MCF 10A (cell line): ENCODE results near the gene FOXN4. TPM values are rescaled to one million over a fixed set of nuclear protein-coding genes. Genes with fewer than 3 reads are reported as not detected.

ENCODE experiments used
- BruUV-seq: library from RNA; stranded (reverse); fragments of 400-500 nt; replicated peaks from 2 replicates; lab custom pipeline; 2021; lab: Mats Ljungman, UMichigan
- CTCF ChIA-PET: fragments of 300-600 bp; sonication (Branson Sonifier 250); formaldehyde crosslinking; extraction: SDS; loops from one replicate; lab custom pipeline; 2021; ENCODE audit warnings: antibody characterized with exemption, inconsistent platforms; lab: Yijun Ruan, JAX
- POLR2A ChIA-PET: fragments of 300-600, 350-650 bp; sonication (Branson Sonifier 250); formaldehyde crosslinking; extraction: SDS; loops from one replicate; lab custom pipeline; 2020; ENCODE audit warnings: antibody characterized with exemption, inconsistent platforms; lab: Yijun Ruan, JAX
- DNase-seq: peaks from one replicate; pipeline ENCODE4 v3.0.0-alpha.2; 2018; ENCODE audit not compliant: unreplicated experiment
- H3K27ac Mint-ChIP-seq: one replicate; pipeline ENCODE4 v1.8.0; 2022; ENCODE audit warnings: mild to moderate bottlenecking, low read depth, mixed read lengths; ENCODE audit not compliant: unreplicated experiment
- H3K27me3 Mint-ChIP-seq: one replicate; pipeline ENCODE4 v1.8.0; 2022; ENCODE audit warnings: mixed read lengths; ENCODE audit not compliant: insufficient read depth, unreplicated experiment
- H3K36me3 Mint-ChIP-seq: one replicate; pipeline ENCODE4 v1.8.0; 2022; ENCODE audit warnings: mild to moderate bottlenecking, moderate library complexity, mixed read lengths; ENCODE audit not compliant: insufficient read depth, unreplicated experiment
- H3K4me1 Mint-ChIP-seq: one replicate; pipeline ENCODE4 v1.8.0; 2022; ENCODE audit warnings: mixed read lengths; ENCODE audit not compliant: insufficient read depth, unreplicated experiment
- H3K4me3 Mint-ChIP-seq: one replicate; pipeline ENCODE4 v1.8.0; 2022; ENCODE audit warnings: mild to moderate bottlenecking, moderate library complexity, mixed read lengths; ENCODE audit not compliant: unreplicated experiment
- H3K9me3 Mint-ChIP-seq: one replicate; pipeline ENCODE4 v1.8.0; 2022; ENCODE audit warnings: mixed read lengths; ENCODE audit not compliant: unreplicated experiment
- CTCF ChIP-seq: fragments of 200-600 bp; IDR thresholded peaks from one replicate; pipeline ENCODE4 v1.8.0; 2022; ENCODE audit warnings: antibody characterized with exemption, mild to moderate bottlenecking; ENCODE audit not compliant: unreplicated experiment
- intact Hi-C: fragments of 100-400 bp; cut with micrococcal nuclease; formaldehyde crosslinking; loops from 2 replicates; pipeline ENCODE4 v1.14.1; 2022
- total RNA-seq: library from RNA; stranded (reverse); gene quantifications from 2 replicates; pipeline ENCODE4 v1.2.3, GENCODE V29; 2022

The FOXN4 gene
- total RNA-seq, 1 experiment from 2014 or later: not detected

- ChIA-PET POLR2A (no interaction called here), CTCF (no interaction called here)
- no TSS peak for BruUV-seq
- Mint-ChIP-seq H3K36me3 (peaks cover 6% of the 10 kb centered on the region), H3K4me3 (peak overlapping the region; percentile 67), H3K9me3 (no peaks in the 10 kb centered on the region), H3K27me3 (peaks cover 62% of the 10 kb centered on the region), H3K27ac (no peak overlapping the region), H3K4me1 (no peaks in the 10 kb centered on the region)
- intact Hi-C loops: no loop called here
- DNase-seq: no peak
- no peak for TF ChIP-seq CTCF
These were observed 1.4 kb upstream of the FOXN4 start for GRCh38 chr12:109310247-109311125.

GRCh38 chr12:109309381-109310246 lies 530 bp upstream of the FOXN4 start:
- no peaks in the 10 kb centered on the region for H3K4me1 Mint-ChIP-seq
- H3K4me3 Mint-ChIP-seq: peak overlapping the region; percentile 73
- no peak overlapping the region for H3K27ac Mint-ChIP-seq
- POLR2A ChIA-PET: no interaction called here
- H3K27me3 Mint-ChIP-seq: peaks cover 57% of the 10 kb centered on the region
- CTCF ChIA-PET: no interaction called here
- intact Hi-C loops: no loop called here
- TF ChIP-seq CTCF: no peak
- H3K9me3 Mint-ChIP-seq: no peaks in the 10 kb centered on the region
- DNase-seq: peak; percentile 18
- BruUV-seq: no TSS peak
- peaks cover 6% of the 10 kb centered on the region for H3K36me3 Mint-ChIP-seq

- intact Hi-C loops: no loop called here
- Mint-ChIP-seq H3K9me3 (no peaks in the 10 kb centered on the region), H3K36me3 (peaks cover 6% of the 10 kb centered on the region), H3K4me1 (peaks cover under 1% of the 10 kb centered on the region), H3K27me3 (peaks cover 61% of the 10 kb centered on the region), H3K27ac (no peak overlapping the region), H3K4me3 (no peak overlapping the region)
- POLR2A ChIA-PET: no interaction called here
- DNase-seq: no peak
- BruUV-seq: no TSS peak
- no peak for TF ChIP-seq CTCF
- CTCF ChIA-PET: interaction anchor here (1.0 kb wide), 1 partner anchor 43 kb away, joined by 3 read pairs; no protein-coding TSS in a partner anchor
These were observed 2.0 kb downstream of the FOXN4 start for GRCh38 chr12:109307051-109307450.

GRCh38 chr12:109305547-109305946 lies 3.5 kb downstream of the FOXN4 start:
- intact Hi-C loops: no loop called here
- Mint-ChIP-seq H3K4me3 (no peak overlapping the region), H3K9me3 (no peaks in the 10 kb centered on the region), H3K4me1 (peaks cover 10% of the 10 kb centered on the region), H3K27ac (no peak overlapping the region), H3K36me3 (peaks cover 5% of the 10 kb centered on the region), H3K27me3 (peaks cover 55% of the 10 kb centered on the region)
- no TSS peak for BruUV-seq
- no peak for TF ChIP-seq CTCF
- no peak for DNase-seq
- ChIA-PET CTCF (interaction anchor here (1.2 kb wide), 1 partner anchor 10 kb away, joined by 3 read pairs; no protein-coding TSS in a partner anchor), POLR2A (no interaction called here)
